ENCODE results near the gene SHISA7.
"Not testable (repeated sequence)": the region's sequence is repeated elsewhere in the genome, so short reads cannot be mapped to it uniquely, and the experiment has no call there.

Gene SHISA7

DNA sequence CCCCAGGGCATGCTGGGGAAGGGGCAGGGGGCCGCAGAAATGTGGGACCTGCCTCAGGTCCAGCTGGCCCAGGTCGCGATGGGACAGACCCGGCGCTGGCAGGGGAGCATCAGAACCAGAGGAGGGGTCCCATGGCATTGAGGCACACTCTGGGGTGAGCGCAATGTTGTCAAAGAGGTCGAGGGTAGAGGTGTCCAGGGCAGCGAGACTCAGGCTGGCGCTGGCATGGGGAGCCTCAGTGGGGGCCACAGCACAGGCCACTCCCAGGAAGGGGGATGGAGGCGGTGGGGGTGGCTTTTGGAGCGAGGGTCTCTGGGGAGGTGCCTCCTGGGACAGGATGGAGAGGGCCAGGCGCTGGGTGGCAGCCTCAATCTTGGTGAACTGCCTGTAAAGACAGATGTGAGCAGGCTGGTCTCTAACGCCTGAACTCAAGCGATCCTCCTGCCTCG lies 20.5 kb upstream of the SHISA7 start:
- no peak for DNase-seq (ENCODE audit: low spot score)

DNA sequence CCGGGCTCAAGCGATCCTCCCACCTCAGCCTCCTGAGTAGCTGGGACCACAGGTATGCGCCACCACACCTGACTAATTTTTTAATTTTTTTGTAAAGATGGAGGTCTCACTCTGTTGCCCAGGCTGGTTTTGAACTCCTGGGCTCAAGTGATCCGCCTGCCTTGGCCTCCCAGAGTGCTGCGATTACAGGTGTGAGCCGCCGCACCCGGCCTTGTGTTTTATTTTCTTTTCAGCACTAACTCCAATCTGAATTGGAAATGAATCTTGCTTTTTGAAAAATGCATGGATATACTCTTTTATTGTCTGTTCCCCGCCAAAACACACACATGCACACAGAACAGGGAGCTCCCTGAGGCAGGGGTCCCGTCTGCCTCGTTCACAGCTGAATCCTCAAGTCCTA lies 19.6 kb upstream of the SHISA7 start:
- no peak for DNase-seq (ENCODE audit: low spot score)

DNA sequence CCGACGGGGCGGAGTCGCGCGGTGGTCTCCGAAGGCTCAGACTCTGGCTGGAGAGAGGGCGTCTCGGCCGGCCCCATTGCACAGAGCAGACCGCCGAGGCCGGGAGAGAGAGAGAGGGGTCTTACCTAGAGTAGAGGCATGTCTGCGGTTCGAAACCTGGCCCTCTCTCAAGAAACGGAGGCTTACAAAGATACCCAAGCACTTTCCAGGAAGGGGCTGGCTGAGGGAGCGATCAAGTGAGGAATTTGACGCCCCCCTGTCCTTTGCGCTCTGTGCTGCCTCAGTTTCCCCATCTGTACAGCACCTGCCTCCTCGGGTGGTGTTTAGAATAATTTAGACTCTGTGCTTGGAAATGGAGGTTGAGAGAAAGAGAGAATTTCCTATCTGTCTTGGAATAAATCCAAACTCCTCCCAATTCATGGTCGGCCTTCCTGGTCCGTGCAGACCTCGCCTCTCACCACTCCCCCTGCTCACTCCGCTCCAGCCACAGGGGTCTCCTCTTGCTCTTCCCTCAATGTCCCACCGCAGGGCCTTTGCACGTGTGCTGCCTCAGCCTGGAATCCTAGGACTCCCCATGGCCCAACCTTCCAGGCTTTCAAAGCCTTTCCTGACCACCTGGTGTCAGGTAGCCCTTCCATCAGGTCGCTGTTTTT lies 19.0 kb upstream of the SHISA7 start:
- no peak for DNase-seq (ENCODE audit: low spot score)

DNA sequence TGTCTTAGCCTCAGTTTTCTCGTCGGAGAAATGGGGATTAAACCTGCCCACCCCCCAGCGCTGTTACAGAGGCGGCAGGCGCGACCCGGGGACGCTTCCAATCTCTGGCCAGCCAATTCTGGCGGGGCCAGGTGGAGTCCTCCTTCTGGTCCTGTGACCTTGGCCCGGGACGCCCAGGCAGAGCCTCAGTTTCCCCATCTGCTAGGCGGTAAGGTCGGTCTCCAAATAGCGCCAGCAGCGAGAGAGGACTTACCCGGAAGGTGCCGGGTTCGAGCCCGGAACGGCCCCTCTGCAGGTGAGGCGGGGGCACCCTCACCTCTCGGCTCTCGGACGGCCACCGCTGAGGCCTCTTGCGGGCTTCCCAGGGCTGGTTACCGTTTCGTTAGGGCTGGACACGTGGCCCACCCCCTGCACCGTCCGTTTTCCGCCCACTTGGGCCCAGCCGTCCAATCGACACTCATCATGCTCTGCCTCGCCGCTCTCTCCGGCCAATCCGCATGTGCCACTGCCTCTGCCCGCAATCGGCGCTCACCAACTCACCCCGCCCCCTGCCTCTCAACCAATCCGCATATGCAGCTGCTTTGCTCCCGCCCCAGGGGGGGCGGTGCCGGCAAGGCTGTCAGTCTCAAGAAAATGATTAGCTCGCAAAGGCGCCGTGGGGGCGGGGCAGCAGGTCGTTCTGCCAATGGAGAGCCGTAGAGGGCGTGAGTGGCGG lies 18.3 kb upstream of the SHISA7 start, which contains the start of gene ISOC2:
ISOC2 (minus strand) TSS at position 384 of the 715 bp plus-strand sequence. CDS start 5,156 bp downstream, outside the sequence.
- DNase-seq (ENCODE audit: low spot score) = peak; percentile 100

DNA sequence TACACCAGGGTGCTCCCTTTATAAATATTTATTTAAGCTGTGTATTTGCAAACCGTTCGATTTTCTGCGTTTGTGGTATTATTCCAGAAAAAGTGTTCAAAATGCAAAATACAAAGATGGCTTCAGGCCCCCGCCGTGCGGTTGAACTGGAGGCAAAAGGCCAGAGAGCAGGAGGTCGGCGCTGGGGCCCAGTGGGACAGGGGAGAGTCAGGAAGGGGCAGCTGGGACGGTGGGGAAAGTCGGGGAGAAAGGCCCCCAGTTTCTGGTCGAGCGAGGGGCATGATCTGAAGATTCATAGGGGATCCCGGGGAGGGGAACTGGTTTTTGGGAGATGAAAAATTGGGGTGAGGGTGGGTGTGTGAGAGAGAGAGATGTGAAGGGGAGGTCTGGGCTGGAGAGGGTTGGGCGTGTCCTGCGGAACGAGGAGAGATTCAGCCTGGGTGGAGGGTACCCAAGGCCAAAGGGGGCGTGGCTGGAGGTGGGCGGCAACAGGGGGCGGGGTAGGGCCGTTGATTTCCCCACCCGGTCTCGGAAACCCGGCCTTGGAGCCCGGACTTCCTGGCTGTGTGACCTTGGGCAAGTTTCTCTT lies 17.7 kb upstream of the SHISA7 start:
- peak; percentile 81 for DNase-seq (ENCODE audit: low spot score)

DNA sequence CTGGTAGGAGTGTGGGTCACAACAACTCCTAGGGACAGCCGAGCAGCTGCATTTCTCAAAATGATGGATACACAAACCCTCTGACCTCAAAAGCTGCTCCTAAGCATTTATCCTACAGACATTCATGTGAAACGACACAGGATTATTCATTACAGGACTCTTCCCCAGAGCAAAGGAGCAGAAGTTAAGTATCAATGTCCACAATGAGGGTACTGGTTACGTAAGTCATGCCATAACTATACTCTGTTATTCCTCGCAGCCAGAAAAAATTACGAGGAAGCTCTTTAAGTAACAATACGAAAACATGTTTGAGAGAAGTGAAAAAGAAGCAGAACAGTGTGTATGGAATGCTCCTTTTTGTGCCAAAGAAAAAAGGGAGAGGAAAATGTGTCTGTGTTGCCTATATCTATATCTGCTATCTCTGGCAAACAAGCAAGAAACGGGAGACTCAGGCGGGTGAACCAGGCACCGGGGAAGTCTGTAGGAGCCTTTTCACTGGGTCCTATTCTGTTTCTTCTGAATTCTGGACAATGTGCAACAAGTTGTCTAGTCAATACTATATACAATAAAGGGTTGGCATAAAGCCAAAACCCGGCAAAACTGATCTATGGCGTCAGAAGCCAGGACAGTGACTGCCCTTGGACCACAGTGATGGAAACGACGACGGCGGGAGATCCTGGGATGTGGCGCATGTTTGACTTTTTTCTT lies 17.0 kb upstream of the SHISA7 start:
- no peak for DNase-seq (ENCODE audit: low spot score)

DNA sequence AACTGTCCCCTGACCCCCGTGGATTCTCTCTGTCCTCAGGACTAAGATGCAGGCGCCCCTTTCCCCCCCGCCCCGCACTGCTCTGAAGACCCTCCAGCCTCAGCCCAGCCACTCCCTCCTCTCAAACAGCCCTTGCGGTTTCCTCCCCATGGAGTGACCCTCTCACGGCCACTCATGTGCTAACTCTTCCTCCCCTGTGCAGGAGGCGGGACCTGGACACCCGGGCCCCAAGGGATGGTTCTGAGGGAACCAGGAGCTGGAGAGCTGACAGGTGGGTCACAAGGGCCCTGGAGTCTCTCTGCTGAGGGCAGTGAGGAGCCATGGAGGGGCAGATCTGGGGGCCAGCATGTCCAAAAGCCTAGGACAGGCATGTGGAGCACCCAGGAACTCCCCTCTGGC lies 16.4 kb upstream of the SHISA7 start:
- no peak for DNase-seq (ENCODE audit: low spot score)

DNA sequence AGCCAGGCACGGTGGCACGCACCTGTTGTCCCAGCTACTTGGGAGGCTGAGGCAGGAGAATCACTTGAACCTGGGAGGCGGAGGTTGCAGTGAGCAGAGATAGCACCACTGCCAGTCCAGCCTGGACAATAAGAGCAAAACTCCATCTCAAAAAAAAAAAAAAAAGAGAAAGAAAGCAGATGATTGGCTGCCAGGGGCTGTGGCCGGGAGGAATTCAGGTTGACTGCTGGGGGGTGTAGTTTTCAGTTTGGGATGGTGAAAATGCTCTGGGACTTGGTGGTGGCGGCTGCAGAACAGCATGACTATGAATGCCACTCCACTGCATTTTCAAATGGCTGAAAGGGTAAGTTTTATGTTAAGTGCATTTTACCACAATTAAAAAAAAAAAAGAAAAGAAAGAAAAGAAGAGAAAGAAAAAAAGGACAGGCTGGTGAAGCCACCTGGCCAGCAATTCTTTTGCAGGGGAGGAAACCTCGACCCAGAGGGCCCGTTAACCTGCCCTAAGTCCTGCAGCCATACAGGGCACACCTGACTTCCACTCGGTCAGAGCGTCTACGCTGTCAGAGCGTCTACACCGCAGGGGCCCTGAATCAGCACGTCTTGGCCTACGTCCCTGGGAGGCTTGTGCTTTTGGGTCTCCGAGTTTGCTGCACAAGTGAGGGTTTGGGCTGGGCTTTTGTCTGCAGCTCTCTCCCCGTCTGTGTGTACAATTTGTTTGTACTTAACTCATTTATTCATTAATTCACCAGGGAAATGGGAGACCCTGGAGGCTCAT lies 14.8 kb upstream of the SHISA7 start:
- no peak for DNase-seq (ENCODE audit: low spot score)

DNA sequence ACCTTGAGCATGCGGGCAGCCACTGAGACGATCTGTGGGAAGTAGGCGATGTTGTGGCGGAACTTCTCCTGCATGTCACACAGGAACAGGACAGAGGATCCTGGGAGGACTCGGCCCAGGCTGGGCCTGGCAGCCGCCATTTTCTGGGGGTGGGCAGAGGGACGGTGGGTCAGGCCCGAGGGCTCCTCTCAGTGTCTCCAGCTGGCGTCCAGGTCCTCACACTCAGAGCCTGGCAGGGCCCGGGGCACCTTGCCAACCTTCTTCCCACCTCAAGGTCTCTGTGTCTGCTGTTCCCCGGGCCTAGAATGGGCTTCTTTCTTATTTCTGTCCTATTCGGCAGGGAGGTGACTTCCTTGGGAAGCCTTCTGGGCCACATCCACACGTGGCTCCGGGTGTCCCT lies 13.2 kb upstream of the SHISA7 start:
- DNase-seq (ENCODE audit: low spot score) = no peak

DNA sequence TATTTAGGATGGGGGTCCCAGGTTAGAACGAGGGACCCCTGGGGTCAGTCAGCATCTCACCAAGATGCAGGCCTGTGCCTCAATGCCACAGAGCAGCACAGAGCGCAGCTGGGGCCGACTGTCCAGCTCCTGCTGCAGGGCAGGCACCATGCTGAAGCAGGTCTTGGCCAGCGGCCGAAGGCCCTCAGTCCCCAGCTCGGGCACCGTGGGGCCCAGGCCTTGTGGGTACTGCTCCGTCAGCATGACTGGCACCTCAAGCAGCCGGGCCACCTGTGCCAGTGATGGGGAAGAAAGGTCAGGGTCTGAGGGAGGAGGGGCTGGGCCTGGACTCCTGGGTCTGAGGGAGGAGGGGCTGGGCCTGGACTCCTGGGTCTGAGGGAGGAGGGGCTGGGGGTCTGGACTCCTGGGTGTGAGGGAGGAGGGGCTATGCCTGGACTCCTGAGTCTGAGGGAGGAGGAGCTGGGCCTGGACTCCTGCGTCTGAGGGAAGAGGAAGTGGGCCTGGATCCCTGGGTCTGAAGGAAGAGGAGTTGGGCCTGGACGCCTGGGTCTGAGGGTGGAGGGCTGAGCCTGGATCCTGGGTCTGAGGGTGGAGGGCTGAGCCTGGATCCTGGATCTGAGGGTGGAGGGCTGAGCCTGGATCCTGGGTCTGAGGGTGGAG lies 12.6 kb upstream of the SHISA7 start:
- DNase-seq (ENCODE audit: low spot score) = no peak

DNA sequence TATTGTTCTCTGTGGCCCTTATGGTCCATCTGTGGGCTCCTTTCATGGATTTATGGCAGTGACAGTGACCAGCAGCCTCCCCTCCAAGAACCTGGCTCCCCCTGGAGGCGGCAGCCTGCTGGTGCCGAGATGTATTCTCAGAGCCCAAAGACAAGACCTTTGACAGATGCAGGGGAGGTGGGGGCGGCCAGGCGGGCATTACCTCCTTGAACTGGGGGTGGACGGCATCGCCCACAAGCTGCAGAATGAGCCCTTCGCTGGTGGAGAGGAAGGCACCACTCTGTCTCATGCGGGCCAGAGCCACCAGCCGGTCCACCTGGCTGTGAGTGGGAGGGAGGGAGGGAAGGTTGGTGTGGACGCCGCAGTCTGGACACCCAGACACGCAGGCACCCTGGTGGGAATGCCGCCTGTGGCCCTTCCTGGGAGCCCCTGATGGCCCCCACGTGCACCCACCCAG lies 11.7 kb upstream of the SHISA7 start:
- peak; percentile 62 for DNase-seq (ENCODE audit: low spot score)

DNA sequence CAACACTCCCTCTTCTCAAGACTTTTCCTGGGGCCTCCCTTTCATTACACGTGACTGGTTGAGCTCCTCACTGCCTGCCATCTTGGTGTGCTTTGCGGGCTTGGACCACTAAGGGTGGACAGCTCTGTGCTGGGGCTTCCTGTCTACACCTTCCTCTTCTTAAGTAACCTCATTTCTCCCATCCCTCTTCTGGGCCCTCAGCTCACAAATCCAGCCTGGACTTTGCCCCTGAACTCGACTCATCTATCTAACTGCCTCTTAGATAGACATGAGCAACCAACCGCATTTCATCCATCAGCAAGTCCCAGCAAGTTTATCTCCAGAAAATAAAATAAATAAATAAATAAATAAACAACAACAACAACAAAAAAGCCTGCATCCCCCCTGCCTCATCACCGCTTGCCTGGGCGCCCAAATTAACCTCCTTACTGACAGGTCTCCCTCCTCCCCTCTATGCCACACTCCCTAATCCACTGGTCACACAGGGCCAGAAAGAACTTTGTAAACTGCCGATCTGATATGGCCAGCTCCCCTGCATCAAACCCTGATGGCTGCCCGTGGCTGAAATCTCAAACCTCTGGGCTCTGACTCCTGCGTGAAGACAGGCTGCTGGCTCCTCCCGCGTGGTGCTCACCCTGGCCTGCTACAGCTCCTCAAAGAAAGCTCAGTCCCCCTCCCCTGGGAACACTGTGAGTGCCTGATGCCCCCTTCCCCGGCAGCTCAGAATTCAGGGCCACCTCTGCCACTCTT lies 10.6 kb upstream of the SHISA7 start:
- DNase-seq (ENCODE audit: low spot score) = no peak

DNA sequence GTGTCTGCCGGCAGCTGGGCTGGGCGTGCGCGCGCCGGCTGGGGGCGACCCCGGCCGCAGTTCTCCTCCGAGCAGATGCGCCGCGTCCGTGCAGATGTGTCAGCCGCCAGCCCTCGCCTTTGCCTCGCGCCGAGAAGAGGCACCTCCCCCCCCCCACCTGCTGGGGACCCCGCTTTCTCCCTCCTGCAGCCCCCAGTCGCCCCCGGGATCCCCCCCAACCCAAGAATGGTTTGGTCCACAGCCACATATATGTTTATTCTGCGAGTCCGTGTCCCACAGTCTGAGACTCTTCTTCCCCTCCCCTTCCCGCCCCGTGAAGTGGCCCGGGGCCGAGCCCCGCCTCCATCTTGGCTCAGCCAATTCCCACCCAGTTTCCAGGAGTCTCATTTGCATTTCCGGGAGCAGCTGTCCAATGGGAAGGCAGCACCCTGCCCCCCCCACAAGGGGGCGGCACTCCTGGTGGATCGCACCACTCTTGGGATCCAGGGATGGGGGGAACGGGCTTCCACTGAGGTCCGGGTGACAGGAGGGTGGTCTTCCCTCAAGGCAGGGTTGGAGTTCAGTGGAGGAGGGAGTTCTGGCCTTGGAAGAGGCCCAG lies 9.7 kb upstream of the SHISA7 start:
- peak; percentile 96 for DNase-seq (ENCODE audit: low spot score)

DNA sequence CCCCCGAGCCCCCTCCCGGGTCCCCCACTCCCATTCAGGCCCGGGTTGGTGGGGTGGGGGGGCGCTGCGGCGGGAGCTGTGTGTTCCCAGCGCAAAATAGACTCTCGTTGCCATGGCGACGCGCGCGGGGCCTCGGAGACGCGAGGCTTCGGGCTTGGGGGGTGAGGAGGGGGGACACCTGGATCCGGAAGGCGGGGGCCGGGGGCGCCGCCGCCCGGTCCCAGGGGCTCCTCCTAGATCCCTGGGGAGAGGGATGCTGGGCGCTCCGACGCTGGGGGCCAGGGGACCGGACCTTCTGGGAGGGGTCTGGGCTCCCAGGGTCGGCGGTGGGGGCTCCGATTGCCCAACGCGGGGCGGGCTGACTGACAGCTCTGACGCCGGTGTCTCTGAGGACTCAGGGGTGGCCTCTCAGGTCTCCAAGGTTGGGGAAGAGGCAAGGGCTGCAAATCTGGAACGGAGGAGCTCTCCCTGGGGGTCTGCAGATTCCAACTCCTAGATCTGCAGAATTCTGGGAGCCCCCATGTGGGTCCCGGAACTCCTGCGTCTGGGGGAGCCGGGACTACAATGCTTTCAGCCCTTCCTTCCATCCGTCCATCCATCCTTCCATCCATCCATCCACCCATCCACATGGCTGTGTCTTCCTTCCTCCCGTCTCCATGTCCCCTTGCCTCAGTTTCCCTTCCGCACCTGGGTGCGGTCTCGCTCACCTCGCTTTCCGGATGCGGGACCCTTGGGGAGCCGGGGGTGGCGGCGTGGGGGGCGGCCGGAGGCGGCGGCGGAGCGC lies 9.1 kb upstream of the SHISA7 start:
- DNase-seq (ENCODE audit: low spot score) = peak; percentile 62

DNA sequence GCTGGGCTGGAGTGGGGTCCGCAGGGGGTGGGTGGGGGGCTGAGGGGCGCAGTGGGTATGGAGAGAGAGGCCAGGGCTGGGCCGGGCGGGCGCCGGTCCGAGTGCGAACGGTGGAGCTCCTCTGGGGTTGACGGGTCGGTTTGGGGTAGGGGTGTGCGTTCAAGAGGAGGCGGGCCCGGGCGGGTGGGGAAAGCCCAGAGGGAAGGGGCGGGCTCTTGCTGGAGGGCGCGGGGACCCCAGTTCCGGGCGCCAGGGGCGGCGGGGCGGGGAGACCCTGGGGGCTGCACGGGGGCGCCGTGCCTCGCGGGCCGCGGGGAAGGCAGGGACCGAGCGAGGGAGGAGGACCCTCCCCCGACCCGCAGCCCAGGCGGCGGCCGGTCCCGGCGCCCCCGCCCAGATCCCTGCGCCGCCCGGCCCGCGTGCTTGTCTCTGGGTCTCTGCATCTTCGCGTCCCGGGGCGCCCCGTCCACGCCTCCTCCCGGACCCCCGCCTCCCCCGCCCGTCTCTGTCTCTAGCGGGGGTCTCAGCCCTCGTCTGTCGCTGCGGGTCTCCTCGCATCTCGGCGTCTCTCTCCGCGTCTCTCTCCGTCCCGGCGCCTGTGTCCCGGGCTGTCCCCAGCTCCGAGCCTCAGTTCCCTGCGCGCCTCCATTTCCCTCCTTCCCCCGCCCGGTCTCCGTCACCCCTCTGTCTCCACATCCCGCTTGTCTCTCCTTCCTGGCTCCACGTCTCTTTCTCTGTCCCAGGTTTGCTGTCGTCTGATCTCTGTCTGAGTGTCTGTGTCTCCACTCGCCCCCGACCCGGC lies 8.3 kb upstream of the SHISA7 start:
- DNase-seq (ENCODE audit: low spot score) = no peak

DNA sequence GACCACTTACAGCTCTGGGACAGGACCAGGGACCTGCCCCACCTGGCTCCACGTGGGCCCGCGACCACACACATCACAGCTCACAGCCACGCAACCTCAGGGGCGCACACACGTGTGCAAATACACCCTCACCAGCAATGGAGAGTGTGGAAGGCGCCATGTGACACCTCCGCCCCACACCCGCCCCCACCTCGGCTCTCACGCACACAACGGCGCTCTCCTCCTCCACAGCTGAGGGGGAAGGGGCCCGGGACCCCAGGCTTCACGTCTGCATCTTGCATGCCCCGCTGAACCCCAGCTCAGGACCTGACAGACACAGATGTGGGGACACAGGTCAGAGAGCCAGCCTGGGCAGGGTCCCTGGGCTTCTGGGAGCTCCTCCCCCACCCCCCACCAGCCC lies 6.4 kb upstream of the SHISA7 start:
- no peak for DNase-seq (ENCODE audit: low spot score)

DNA sequence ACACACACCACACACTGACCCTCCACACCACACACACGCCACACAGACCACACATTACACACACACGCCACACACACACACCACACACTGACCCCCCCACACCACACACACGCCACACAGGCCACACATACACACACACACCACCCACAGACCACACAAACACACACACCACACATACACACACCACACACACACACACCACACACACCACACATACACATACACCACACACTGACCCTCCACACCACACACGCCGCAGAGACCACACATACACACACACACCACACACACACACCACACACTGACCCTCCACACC lies 5.0 kb upstream of the SHISA7 start:
- not testable (repeated sequence) for DNase-seq (ENCODE audit: low spot score)

DNA sequence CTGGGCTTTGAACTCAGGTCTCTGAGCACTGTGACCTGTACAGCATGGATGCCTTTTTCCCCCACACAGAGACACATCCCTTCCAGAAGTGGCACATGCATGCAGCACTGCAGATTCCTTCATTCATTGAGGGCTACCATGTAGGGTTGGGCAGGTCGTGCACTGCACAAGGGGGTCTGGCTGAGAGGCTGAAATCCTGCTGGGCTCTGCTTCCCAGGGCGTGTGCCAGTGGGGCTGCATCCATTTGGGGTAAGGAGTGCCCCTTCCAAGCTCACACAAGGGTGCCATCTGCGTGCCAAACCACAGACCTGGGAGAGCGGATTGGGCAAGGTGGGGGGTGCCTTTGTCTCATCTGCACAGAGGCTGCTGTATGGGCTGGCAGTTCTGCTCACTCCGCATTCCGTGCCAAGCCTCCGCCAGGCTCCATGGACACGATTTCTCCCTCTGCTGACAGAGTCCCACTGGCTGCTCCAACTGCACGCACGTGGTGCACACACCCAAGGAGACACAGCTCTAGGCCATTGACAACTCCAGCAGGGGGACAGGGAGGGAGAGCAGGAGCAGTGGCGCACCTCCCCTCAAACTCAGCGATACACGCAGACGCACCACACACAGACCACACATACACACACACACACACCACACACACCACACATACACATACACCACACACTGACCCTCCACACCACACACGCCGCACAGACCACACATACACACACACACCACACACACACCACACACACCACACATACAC lies 4.5 kb upstream of the SHISA7 start:
- peak; percentile 76 for DNase-seq (ENCODE audit: low spot score)

All from cerebellar cortex (tissue), 1 donor.